GM12864 (cell line): ENCODE results near the gene MLXIP.
"Not testable (repeated sequence)": the region's sequence is repeated elsewhere in the genome, so short reads cannot be mapped to it uniquely, and the experiment has no call there.

Experiments used
- DNase-seq: peaks from one replicate; pipeline ENCODE4 v3.0.0-alpha.2; 2011; ENCODE audit warnings: low read depth
- H3K4me3 ChIP-seq: 2 replicates; pipeline ENCODE4 v1.5.1; 2011; ENCODE audit warnings: mild to moderate bottlenecking, low read depth, low read length, control low read depth
- TF ChIP-seq, protein P1 (sequence below): IDR thresholded peaks from 2 replicates; pipeline ENCODE4 v1.5.1; 2011; ENCODE audit warnings: low read depth, mild to moderate bottlenecking, moderate library complexity, low read length, control low read depth, inconsistent platforms; ENCODE audit errors: missing control alignments

Gene MLXIP

DNA sequence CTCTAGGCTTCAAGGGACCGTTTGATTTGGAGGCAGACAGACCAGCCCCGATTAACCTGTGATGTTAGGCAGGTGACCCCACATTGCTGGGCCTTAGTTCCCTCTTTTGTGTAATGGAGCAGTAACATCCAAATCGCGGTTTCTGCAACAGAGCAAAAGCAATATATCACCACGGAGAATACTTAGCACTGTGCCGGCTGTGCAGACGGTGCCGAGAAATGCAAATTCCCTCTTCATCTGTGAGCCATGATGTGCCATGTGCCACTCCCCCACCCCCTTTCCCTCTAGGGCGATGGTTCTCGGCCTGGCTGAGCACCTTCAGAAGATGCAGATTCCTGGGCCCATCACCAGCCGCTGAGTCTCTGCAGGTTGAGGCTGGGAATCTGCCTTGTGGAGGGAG, 46.0 kb upstream of the MLXIP start:
- H3K4me3 ChIP-seq: no peak overlapping the region
- TF ChIP-seq, protein P1, sequence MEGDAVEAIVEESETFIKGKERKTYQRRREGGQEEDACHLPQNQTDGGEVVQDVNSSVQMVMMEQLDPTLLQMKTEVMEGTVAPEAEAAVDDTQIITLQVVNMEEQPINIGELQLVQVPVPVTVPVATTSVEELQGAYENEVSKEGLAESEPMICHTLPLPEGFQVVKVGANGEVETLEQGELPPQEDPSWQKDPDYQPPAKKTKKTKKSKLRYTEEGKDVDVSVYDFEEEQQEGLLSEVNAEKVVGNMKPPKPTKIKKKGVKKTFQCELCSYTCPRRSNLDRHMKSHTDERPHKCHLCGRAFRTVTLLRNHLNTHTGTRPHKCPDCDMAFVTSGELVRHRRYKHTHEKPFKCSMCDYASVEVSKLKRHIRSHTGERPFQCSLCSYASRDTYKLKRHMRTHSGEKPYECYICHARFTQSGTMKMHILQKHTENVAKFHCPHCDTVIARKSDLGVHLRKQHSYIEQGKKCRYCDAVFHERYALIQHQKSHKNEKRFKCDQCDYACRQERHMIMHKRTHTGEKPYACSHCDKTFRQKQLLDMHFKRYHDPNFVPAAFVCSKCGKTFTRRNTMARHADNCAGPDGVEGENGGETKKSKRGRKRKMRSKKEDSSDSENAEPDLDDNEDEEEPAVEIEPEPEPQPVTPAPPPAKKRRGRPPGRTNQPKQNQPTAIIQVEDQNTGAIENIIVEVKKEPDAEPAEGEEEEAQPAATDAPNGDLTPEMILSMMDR: no peak
- DNase-seq: no peak

DNA sequence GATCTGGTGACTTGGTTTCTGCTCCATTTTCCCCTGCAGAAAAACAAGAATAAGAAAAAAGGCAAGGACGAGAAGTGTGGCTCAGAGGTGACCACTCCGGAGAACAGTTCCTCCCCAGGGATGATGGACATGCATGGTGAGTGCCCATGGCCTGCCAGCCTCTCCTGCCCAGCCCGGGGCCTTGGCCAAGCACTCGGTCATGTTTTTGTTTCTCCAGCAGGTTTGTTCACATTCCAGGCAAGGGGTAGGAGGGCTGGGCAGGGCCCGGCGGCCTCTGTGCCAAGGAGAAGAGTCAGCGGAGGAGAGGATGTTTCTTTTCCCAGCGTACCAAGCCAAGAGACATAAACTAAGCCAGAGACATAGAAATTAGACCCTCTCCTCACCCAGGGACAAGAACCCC, 43.3 kb upstream of the MLXIP start:
- TF ChIP-seq, protein P1: no peak
- no peak for DNase-seq
- no peak overlapping the region for H3K4me3 ChIP-seq

DNA sequence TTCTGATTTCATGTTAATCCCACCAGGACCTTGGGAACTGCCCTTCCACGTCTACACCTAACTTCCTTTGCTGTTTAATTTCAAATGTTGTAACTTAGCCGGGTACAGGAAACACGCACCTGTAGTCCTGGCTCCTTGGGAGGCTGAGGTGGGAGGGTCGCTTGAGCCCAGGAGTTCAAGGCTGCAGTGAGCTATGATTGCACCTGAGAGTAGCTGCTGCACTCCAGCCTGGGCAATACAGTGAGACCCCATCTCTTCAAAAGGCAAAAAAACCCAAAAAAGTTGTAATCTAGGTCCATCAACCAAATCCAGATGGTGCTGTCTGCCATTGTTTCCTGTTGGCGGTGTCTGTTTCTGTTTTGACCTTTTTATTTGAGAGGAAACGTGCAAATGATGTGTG, 42.4 kb upstream of the MLXIP start:
- H3K4me3 ChIP-seq: no peak overlapping the region
- TF ChIP-seq, protein P1: no peak
- DNase-seq: no peak

DNA sequence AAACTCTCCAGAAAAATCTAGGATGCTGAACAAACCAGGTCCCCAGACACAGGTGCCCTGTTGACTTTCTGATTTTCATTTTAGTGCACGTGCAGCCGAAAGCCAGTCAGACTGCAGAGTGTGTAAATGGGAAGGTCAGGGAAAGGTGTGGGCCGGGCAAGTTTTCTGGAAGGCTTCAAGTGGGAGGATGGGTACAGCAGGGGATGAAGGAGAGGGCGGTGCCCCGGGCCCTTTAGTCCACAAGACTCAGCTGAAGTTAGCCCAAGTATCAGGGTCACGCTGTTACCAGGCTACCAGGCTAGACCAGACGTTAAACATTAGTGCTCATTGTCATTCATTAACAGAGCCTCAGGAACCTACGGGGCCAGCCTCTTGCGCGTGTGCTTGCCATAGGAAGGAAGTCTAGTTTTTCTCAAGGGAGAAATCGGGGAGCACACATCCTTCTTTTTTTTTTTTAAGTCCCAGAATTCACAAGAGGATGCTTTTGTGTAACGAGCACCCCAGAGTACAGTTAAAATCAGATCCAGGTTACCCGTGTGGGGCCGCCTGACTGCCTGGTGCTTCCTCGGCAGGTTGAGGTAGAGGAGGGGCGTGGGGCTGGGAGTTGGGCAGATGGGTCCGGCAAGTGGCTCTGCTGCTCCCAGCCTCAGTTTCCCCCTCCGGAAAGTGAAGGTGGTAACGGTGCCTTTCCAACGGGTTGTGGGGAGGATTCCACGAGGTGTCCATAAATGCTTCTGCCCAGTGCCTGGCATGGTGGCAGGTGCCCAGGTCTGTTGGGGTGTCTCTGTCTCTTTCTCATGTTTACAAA, 37.8 kb upstream of the MLXIP start:
- no peak for DNase-seq
- H3K4me3 ChIP-seq: no peak overlapping the region
- TF ChIP-seq, protein P1: no peak

DNA sequence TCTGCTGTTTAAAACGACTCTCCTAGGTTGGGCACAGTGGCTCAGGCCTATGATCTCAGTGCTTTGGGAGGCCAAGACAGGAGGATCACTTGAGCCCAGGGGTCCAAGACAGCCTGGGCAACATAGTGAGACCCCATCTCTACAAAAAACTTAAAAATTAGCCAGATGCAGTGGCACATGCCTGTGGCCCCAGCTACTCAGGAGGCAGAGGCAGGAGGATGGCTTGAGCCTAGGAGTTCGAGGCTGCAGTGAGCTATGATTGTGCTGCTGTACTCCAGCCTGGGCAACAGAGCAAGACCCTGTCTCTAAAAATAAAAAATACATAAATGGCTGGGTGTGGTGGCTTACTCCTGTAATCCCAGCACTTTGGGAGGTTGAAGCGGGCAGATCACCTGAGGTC, 37.1 kb upstream of the MLXIP start:
- not testable (repeated sequence) for H3K4me3 ChIP-seq, DNase-seq

DNA sequence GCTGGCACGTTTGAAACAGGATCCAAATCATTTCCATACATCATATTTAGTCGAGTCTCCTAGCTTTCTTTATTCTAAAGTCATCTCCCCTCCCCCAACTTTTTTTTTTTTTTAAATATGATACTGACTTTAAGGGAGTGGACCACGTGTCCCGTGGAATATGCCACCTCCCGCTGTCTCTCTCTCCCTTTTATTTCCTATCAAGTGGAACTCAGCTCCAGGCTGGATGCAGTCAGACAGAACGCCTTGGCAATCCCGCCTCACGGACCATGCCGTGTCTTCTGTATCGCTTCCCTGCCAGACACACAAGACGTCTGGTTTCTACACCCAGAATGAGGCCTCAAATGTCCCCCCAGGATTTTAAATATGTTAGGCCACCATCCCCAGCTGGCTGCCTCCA, 35.6 kb upstream of the MLXIP start:
- DNase-seq: no peak
- no peak overlapping the region for H3K4me3 ChIP-seq
- TF ChIP-seq, protein P1: no peak

DNA sequence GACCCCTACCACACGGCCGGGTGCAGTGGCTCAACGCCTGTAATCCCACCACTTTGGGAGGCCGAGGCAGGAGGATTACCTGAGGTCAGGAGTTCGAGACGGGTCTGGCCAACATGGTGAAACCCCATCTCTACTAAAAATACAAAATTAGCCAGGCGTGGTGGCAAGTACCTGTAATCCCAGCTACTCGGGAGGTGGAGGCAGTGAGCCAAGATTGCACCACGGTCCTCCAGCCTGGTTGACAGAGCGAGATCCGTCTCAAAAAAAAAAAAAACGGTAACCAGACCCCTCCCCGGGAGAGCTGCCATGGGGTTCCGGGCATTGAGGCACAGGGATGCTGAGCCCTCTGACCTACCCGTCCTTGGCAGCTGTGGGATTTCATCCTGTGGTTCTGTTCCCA, 35.1 kb upstream of the MLXIP start:
- DNase-seq: no peak
- TF ChIP-seq, protein P1: no peak

More for the DNA sequence above, 35.1 kb upstream of the MLXIP start:
- H3K4me3 ChIP-seq: no peak overlapping the region
